Fibroblast of pulmonary artery (primary cell): ENCODE data around the gene TMEM170B.

ENCODE experiments used
- DNase-seq: peaks from one replicate; pipeline ENCODE4 v3.0.0-alpha.2; 2010; ENCODE audit warnings: low read depth
- H3K4me3 ChIP-seq: replicated peaks from 2 replicates; pipeline ENCODE4 v1.5.1; 2011; ENCODE audit warnings: low read depth, mild to moderate bottlenecking, control low read depth, low read length, moderate library complexity
- TF ChIP-seq, protein P1 (sequence below): IDR thresholded peaks from 2 replicates; pipeline ENCODE4 v1.5.1; 2011; ENCODE audit warnings: mild to moderate bottlenecking, control low read depth, low read length, inconsistent platforms; ENCODE audit errors: missing control alignments

Gene TMEM170B

DNA sequence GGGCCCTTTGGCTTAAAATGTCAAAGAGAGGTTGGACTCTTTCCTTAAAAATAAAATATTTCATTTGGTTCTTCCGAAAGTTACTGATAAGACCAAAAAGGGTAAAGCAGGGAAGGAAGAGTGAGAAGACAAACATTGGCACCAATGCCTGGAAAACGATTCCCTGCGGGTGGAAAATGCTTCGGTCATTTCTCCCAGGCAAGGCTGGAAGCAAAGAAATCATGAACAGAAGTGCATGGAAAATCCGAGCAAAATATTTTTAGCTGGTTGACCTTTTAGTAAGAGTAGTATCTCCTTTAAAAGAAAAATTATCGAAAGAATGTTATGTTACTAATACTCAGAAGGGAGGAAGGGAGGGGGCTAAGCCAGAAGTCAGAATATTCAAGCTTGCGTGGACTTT is 62.7 kb downstream of the TMEM170B start:
- TF ChIP-seq, protein P1, sequence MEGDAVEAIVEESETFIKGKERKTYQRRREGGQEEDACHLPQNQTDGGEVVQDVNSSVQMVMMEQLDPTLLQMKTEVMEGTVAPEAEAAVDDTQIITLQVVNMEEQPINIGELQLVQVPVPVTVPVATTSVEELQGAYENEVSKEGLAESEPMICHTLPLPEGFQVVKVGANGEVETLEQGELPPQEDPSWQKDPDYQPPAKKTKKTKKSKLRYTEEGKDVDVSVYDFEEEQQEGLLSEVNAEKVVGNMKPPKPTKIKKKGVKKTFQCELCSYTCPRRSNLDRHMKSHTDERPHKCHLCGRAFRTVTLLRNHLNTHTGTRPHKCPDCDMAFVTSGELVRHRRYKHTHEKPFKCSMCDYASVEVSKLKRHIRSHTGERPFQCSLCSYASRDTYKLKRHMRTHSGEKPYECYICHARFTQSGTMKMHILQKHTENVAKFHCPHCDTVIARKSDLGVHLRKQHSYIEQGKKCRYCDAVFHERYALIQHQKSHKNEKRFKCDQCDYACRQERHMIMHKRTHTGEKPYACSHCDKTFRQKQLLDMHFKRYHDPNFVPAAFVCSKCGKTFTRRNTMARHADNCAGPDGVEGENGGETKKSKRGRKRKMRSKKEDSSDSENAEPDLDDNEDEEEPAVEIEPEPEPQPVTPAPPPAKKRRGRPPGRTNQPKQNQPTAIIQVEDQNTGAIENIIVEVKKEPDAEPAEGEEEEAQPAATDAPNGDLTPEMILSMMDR, result no peak
- DNase-seq, result no peak
- no peak overlapping the region for H3K4me3 ChIP-seq

DNA sequence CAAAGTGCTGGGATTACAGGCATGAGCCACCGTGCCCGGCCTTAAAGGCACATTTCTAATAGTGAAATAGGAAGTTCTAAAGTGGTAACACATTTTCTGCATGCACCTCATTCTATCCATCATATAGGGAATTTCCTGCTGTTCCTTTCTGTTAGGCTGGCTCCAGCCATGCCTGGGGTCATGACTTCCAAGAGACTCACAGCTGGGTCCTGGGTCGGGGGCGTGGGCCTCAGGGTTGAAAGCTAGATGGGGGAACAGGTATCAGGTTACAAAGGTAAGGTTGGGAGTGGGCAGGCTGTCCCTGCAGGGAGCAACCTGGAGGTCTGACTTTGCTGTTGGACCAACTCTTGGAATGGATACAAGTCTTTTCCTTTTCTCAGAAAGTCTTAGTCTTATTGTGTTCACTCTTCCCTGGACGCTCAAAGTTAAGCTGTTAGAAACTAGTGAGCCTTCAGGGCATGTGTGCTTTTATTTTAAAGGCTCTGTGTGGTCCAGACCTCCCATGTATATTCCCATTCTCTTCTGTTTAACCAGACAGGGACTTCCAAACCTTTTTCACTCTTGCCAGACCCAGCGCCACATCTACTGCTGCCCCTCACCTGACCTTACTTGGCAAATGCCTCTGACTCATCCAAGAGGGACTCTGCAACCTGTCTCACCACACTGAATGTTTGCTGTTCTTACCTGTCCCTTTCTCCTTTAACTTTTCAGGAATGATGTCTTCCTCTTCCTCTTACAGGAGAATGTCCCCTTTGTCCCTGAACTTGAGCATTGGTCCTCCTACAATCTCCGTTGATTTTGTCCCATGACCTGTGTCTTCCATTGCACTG is 64.4 kb downstream of the TMEM170B start:
- TF ChIP-seq, protein P1, result no peak
- H3K4me3 ChIP-seq, result no peak overlapping the region
- no peak for DNase-seq

DNA sequence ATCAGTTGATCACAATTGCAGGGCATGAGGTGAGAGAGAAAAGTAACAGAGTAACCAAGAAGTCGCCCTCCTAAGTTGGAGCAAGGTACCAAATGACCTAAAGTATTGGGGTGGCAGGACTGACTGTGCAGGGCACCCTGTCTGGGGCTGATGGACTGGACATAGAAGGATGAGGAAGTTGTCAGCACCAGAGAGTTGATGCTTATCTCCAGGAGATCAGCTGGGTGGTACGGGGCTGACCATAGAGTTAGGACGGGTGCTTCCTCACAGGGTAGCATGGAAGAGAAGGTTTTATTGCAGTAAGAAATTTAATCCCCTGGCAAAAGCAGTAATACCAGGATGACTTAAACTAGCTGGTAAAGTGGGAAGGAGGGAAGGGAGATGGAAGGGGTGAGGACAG is 66.7 kb downstream of the TMEM170B start:
- no peak for DNase-seq
- TF ChIP-seq, protein P1, result no peak
- H3K4me3 ChIP-seq, result no peak overlapping the region

DNA sequence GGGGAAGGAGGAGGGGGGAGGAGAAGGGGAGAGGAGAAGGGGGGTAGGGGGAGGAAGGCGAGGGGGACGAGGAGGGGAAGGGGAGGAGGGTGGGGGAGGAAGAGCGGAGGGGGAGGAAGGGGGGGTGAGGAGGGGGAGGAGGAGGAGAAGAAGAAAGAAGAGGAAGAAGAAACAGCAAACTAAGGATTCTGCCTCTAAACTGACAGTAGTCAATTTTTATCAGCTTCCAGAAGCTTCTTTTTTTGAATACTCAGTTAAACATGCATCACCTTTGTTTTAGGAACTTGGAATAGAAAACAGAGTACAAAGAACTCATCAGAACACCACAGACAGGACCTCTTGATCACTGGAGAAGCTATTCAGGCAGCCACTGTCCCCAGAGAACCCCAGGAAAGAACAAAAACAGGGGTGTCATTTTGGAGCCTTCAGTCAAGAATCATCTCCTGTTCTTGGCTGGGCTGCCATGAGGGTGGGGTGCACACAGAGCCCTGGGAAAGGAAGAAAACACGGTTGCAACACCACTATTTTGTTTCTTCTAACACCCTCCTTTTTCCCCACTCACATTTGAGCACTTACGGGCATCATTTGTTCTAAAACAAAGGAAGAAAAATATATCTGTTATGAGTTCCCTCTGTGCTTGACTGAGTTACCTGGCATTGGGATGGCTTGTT is 67.4 kb downstream of the TMEM170B start:
- H3K4me3 ChIP-seq, result no peak overlapping the region
- DNase-seq, result no peak
- TF ChIP-seq, protein P1, result no peak

DNA sequence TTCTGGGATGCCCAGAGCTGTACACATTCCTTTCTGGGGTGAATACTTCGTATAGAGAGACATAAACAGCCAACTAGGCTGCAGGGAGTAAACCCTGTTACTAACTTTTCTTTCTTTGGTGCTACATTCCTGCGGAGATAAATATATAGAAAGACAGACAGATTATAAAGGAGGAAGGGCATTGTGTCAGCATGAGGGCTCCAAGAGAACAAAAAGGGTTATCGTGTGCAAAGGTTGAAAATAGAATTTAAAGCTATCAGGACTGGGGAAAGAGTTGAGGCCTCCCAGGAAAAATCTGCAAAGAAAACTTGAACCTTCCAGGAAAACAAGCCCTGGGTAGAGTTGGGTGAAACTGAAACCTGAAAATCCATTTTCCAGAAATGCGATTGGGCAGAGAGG is 68.0 kb downstream of the TMEM170B start:
- DNase-seq, result no peak

DNA sequence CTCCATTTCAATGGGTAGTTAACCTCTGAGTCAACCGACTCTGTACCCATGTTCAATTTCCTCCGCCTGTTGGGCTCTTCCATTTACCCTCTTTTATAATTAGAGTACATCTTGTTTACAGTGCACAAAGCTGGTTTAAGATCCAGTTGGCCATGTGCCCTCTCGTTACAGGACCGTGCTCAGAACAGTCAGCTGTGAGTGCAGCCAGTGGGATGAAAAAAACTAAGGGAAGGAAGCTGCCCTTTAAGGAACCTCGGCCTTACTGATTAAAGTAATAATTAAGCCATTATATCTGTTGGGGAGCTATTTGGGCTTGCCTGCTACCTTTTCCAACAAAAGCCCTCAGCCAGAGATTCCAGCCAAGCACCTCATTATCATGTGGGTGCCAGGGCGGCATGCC is 68.8 kb downstream of the TMEM170B start:
- H3K4me3 ChIP-seq, result no peak overlapping the region
- no peak for DNase-seq
- TF ChIP-seq, protein P1, result no peak

More for the DNA sequence above, 68.0 kb downstream of the TMEM170B start:
- TF ChIP-seq, protein P1, result no peak
- H3K4me3 ChIP-seq, result no peak overlapping the region
